Liver (tissue), 3 donors: ENCODE measurements around the gene KANSL1.

Experiments used
- ATF3 ChIP-seq: IDR thresholded peaks from 2 replicates; pipeline ENCODE4 v1.6.1; 2016; ENCODE audit warnings: antibody characterized with exemption
- CTCF ChIP-seq: fragments of 150-350 bp; IDR thresholded peaks from 2 replicates; pipeline ENCODE4 v1.5.1; 2017; ENCODE audit warnings: improper control_type of control experiment, low read depth, low read length; ENCODE audit not compliant: missing input control
- FOXA2 ChIP-seq: IDR thresholded peaks from 2 replicates; pipeline ENCODE4 v1.6.1; 2016; ENCODE audit warnings: antibody characterized with exemption
- GABPA ChIP-seq, 2 donors: IDR thresholded peaks in 1 of 2; conservative IDR thresholded peaks in 1 of 2; 2 replicates each; pipeline ENCODE4 v1.6.1; 2016; ENCODE audit warnings: antibody characterized with exemption in 2 of 2, mild to moderate bottlenecking in 1 of 2, moderate library complexity in 1 of 2
- JUND ChIP-seq, 2 donors: IDR thresholded peaks; 2 replicates each; pipeline ENCODE4 v1.6.1; 2016; ENCODE audit warnings: antibody characterized with exemption in 2 of 2
- MAX ChIP-seq: IDR thresholded peaks from 2 replicates; pipeline ENCODE4 v1.6.1; 2016; ENCODE audit warnings: antibody characterized with exemption
- RAD21 ChIP-seq, 2 donors: IDR thresholded peaks; 2 replicates each; pipeline ENCODE4 v1.6.1; 2016; ENCODE audit warnings: antibody characterized with exemption in 2 of 2, mild to moderate bottlenecking in 2 of 2
- SP1 ChIP-seq: IDR thresholded peaks from 2 replicates; pipeline ENCODE4 v1.6.1; 2018; ENCODE audit warnings: antibody characterized with exemption, mild to moderate bottlenecking
- TAF1 ChIP-seq: conservative IDR thresholded peaks from 2 replicates; pipeline ENCODE4 v1.6.1; 2016; ENCODE audit warnings: antibody characterized with exemption, mild to moderate bottlenecking
- YY1 ChIP-seq: IDR thresholded peaks from 2 replicates; pipeline ENCODE4 v1.6.1; 2016; ENCODE audit warnings: antibody characterized with exemption, mild to moderate bottlenecking
- donor health status: healthy.
- donor health status: healthy.

- TF ChIP-seq JUND (IDR thresholded peaks at IDR 0.05) (no peak), CTCF (no peak), SP1 (no peak), GABPA (IDR thresholded peaks at IDR 0.05 in 1 of 2, conservative IDR thresholded peaks at IDR 0.05 in 1 of 2) (no peak), TAF1 (no peak), FOXA2 (no peak), ATF3 (no peak), MAX (no peak), RAD21 (IDR thresholded peaks at IDR 0.05) (no peak), YY1 (no peak)
Observed at GRCh38 chr17:45981306-45981705, 211.9 kb downstream of the KANSL1 start.
